ENCODE results near the gene ETV7. TPM values are rescaled to one million over a fixed set of nuclear protein-coding genes. Genes with fewer than 3 reads are reported as not detected.
A peak's percentile ranks its signal among the peaks of the same experiment; 100 is the strongest.

Gene ETV7
- total and polyA plus RNA-seq, 2 experiments from 2014 or later: 0.47 to 1.2 TPM

DNA sequence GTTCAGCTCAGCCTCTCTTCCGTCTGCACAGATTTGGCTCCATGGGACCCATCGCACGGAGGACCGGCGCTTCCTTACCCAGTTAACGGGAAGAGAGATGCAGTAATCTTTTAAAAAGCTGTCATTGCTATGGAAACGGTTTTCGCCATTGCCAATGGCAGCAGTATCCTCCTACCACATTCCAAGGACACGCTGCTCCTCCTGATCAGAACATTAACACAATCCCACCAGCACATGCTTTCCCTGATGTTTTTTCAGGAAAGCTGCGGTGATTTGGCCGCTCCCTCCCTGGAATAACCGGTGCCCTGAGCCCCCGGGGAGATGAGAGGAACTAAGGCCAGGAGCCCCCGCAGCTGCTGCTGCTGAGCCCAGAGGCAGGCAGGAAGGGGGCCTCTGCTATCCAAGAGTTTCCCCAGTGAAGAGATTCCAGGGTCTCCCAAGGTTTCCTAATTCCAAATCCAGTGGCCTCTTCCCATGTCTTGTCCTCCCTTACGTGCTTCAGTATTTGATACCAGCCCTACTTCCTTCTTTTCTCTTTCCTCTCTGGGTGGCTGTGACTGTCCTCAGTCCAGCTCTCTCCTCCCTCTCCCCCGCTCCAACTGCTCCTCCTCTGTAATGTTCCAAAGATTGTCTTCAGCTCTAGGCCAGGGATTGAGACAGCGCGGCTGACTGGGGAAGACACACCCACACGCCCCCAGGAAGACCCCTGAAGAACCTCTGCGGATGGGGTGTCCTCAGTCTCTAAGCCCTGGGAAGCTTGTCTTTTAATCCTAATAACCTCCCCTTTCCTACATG is 53.3 kb downstream of the ETV7 start:
- ATAC-seq: no peak; the same call in 2 of the 3 replicates
- Mint-ChIP-seq H3K4me3 (no peak overlapping the region; the same call in 2 of the 3 replicates), H3K4me1 (peaks cover 18% of the 10 kb centered on the region), H3K9me3 (no peaks in the 10 kb centered on the region; the same call in 2 of the 3 replicates), H3K27ac (no peak overlapping the region), H3K36me3 (ENCODE audit: low read depth) (no peaks in the 10 kb centered on the region; the same call in 2 of the 3 replicates), H3K27me3 (ENCODE audit: insufficient read depth, low read depth, poor library complexity) (peaks cover 15% of the 10 kb centered on the region)
- H3K4me2 ChIP-seq: 0 out of 2 replicates have a peak overlapping the region, but pooled peaks have one; percentile 15
- H3K27ac ChIP-seq (ENCODE audit: low read depth): no peak overlapping the region
- H3K4me1 ChIP-seq (ENCODE audit: insufficient read depth): no peaks in the 10 kb centered on the region; the same call in 1 of the 2 replicates
- H2AFZ ChIP-seq: peak overlapping the region; percentile 85; the same call in 1 of the 2 replicates
- no peaks in the 10 kb centered on the region for H3K79me2 ChIP-seq (replicated peaks; ENCODE audit: insufficient read depth)
- no peaks in the 10 kb centered on the region for H3K36me3 ChIP-seq (ENCODE audit: insufficient read depth)
- TF ChIP-seq, protein P1, sequence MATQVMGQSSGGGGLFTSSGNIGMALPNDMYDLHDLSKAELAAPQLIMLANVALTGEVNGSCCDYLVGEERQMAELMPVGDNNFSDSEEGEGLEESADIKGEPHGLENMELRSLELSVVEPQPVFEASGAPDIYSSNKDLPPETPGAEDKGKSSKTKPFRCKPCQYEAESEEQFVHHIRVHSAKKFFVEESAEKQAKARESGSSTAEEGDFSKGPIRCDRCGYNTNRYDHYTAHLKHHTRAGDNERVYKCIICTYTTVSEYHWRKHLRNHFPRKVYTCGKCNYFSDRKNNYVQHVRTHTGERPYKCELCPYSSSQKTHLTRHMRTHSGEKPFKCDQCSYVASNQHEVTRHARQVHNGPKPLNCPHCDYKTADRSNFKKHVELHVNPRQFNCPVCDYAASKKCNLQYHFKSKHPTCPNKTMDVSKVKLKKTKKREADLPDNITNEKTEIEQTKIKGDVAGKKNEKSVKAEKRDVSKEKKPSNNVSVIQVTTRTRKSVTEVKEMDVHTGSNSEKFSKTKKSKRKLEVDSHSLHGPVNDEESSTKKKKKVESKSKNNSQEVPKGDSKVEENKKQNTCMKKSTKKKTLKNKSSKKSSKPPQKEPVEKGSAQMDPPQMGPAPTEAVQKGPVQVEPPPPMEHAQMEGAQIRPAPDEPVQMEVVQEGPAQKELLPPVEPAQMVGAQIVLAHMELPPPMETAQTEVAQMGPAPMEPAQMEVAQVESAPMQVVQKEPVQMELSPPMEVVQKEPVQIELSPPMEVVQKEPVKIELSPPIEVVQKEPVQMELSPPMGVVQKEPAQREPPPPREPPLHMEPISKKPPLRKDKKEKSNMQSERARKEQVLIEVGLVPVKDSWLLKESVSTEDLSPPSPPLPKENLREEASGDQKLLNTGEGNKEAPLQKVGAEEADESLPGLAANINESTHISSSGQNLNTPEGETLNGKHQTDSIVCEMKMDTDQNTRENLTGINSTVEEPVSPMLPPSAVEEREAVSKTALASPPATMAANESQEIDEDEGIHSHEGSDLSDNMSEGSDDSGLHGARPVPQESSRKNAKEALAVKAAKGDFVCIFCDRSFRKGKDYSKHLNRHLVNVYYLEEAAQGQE (IDR thresholded peaks at IDR 0.05; ENCODE audit: unreplicated experiment): no peak
- TF ChIP-seq EZH2 (IDR thresholded peaks at IDR 0.05; ENCODE audit: low read depth, unreplicated experiment): no peak
- no peak for TF ChIP-seq ZNF462 (CRISPR knock-in tag; IDR thresholded peaks at IDR 0.05)
- no peak for TF ChIP-seq POLR2AphosphoS5 (IDR thresholded peaks at IDR 0.05; ENCODE audit: low read depth)
- no peak for TF ChIP-seq ETS1 (IDR thresholded peaks at IDR 0.05)
- no peak for TF ChIP-seq NANOG (IDR thresholded peaks at IDR 0.05; ENCODE audit: borderline replicate concordance)
- no peak for TF ChIP-seq CTCF (conservative IDR thresholded peaks at IDR 0.05; ENCODE audit: low read depth in 2 of 2)
- no peak for TF ChIP-seq JUNB (IDR thresholded peaks at IDR 0.05; ENCODE audit: unreplicated experiment)
- no peak for TF ChIP-seq CREB1 (CRISPR knock-in tag; IDR thresholded peaks at IDR 0.05; ENCODE audit: low read depth)
- no peak for TF ChIP-seq STAT1 (IDR thresholded peaks at IDR 0.05; ENCODE audit: unreplicated experiment)
- no peak for TF ChIP-seq ZNF331 (CRISPR knock-in tag; IDR thresholded peaks at IDR 0.05; ENCODE audit: low read depth)
- no peak for TF ChIP-seq ZNF114 (CRISPR knock-in tag; IDR thresholded peaks at IDR 0.05)
- TF ChIP-seq EZH2phosphoT487 (IDR thresholded peaks at IDR 0.05; ENCODE audit: unreplicated experiment): no peak
- H3F3A ChIP-seq (replicated peaks; ENCODE audit: low read depth): no peaks in the 10 kb centered on the region
- H3K27me3 ChIP-seq (ENCODE audit: insufficient read depth): no peaks in the 10 kb centered on the region
- no peaks in the 10 kb centered on the region for H4K20me1 ChIP-seq (replicated peaks; ENCODE audit: insufficient read depth)
- H3K4me3 ChIP-seq: no peak overlapping the region
- no peaks in the 10 kb centered on the region for H3K9me2 ChIP-seq (ENCODE audit: insufficient read depth)
- DNase-seq (ENCODE audit: low spot score): peak; percentile 34
